Suppressor macrophage (primary cell): ENCODE measurements around the gene RNF138.
"Not testable (repeated sequence)": the region's sequence is repeated elsewhere in the genome, so short reads cannot be mapped to it uniquely, and the experiment has no call there.

ENCODE experiments used
- DNase-seq, 4 experiments: peaks; one replicate each; pipeline ENCODE4 v3.0.0-alpha.2; 2020 to 2022

Gene RNF138

GRCh38 chr18:32176745-32177144, 85.1 kb downstream of the RNF138 start:
- DNase-seq: not testable (repeated sequence)

GRCh38 chr18:32177530-32177929, 85.9 kb downstream of the RNF138 start:
- DNase-seq: no peak
